IgD-negative memory B cell (primary cell): ENCODE measurements around the gene SLC25A44. TPM values are rescaled to one million over a fixed set of nuclear protein-coding genes. Genes with fewer than 3 reads are reported as not detected.
"Not testable (repeated sequence)": the region's sequence is repeated elsewhere in the genome, so short reads cannot be mapped to it uniquely, and the experiment has no call there.

Experiments
- H3K27ac Mint-ChIP-seq, 3 donors: one replicate each; pipeline ENCODE4 v1.8.0; 2020 to 2022; ENCODE audit warnings: mild to moderate bottlenecking in 3 of 3, mixed read lengths in 3 of 3, moderate library complexity in 1 of 3
- H3K27me3 Mint-ChIP-seq: one replicate; pipeline ENCODE4 v1.8.0; 2021; ENCODE audit warnings: mixed read lengths
- H3K36me3 Mint-ChIP-seq: one replicate; pipeline ENCODE4 v1.8.0; 2020; ENCODE audit warnings: mild to moderate bottlenecking, mixed read lengths
- H3K4me1 Mint-ChIP-seq, 3 donors: one replicate each; pipeline ENCODE4 v1.8.0; 2020 to 2022; ENCODE audit warnings: mixed read lengths in 3 of 3, mild to moderate bottlenecking in 1 of 3
- H3K4me3 Mint-ChIP-seq, 4 donors: one replicate each; pipeline ENCODE4 v1.8.0; 2020 to 2022; ENCODE audit warnings: mild to moderate bottlenecking in 4 of 4, mixed read lengths in 4 of 4, moderate library complexity in 3 of 4
- H3K9me3 Mint-ChIP-seq, 3 donors: one replicate each; pipeline ENCODE4 v1.8.0; 2020 to 2021; ENCODE audit warnings: mixed read lengths in 3 of 3, mild to moderate bottlenecking in 1 of 3
- polyA plus RNA-seq: library from polyadenylated mRNA; unstranded; fragments of 300-500 nt; fragmentation: Illumina TruSeq; gene quantifications from one replicate; pipeline ENCODE4 v1.2.3, GENCODE V29; 2021

The SLC25A44 gene
- polyA plus RNA-seq, 1 donor from 2014 or later = 16.6 TPM

DNA sequence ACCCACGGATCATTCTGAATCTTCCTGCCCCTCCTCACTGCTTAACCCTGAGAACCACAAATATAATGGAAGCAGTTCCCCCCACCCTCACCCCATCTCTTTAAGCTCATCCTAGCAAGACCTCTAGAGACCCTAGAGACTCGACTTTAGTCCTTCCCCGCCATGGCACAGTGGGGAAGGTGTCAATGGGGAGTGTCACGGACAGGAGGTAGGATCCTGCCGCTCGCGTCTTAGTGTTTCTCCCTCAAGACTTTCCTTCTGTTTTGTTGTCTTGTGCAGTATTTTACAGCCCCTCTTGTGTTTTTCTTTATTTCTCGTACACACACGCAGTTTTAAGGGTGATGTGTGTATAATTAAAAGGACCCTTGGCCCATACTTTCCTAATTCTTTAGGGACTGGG is 18.2 kb downstream of the SLC25A44 start:
- peak overlapping the region in 2 of 3 donors; percentile 99 for H3K27ac Mint-ChIP-seq
- peaks cover 6% of the 10 kb centered on the region for H3K36me3 Mint-ChIP-seq
- peak overlapping the region; percentile 94 to 99 (median 99) for H3K4me3 Mint-ChIP-seq
- H3K4me1 Mint-ChIP-seq = peaks cover 10 to 19% (median 11%) of the 10 kb centered on the region in 3 donors
- no peaks in the 10 kb centered on the region for H3K27me3 Mint-ChIP-seq
- no peaks in the 10 kb centered on the region for H3K9me3 Mint-ChIP-seq

- Mint-ChIP-seq H3K9me3 (no peaks in the 10 kb centered on the region), H3K4me1 (peaks cover 14 to 23% (median 15%) of the 10 kb centered on the region in 3 donors), H3K27ac (peak within 1 kb of the TSS; percentile 97 to 99 (median 99)), H3K36me3 (peaks cover 5% of the 10 kb centered on the region), H3K4me3 (peak within 1 kb of the TSS; percentile 94 to 99 (median 99)), H3K27me3 (no peaks in the 10 kb centered on the region)
These were observed 19.1 kb downstream of the SLC25A44 start, which contains the start of gene PMF1 for GRCh38 chr1:156212833-156213643. Gene PMF1 (plus strand): TSS chr1:156213007. CDS start chr1:156213016, 9 bp downstream.

GRCh38 chr1:156213644-156213966 is 19.7 kb downstream of the SLC25A44 start:
- Mint-ChIP-seq H3K4me1 (peaks cover 15 to 26% (median 18%) of the 10 kb centered on the region in 3 donors), H3K27ac (peak overlapping the region; percentile 97 to 99 (median 99)), H3K36me3 (peaks cover 8% of the 10 kb centered on the region), H3K9me3 (no peaks in the 10 kb centered on the region), H3K27me3 (no peaks in the 10 kb centered on the region), H3K4me3 (peak overlapping the region; percentile 94 to 99 (median 99))

GRCh38 chr1:156214024-156214748 is 20.3 kb downstream of the SLC25A44 start:
- Mint-ChIP-seq H3K27me3 (no peaks in the 10 kb centered on the region), H3K9me3 (no peaks in the 10 kb centered on the region), H3K36me3 (peaks cover 8% of the 10 kb centered on the region), H3K27ac (peak overlapping the region; percentile 59 to 97 (median 63)), H3K4me1 (peaks cover 16 to 26% (median 20%) of the 10 kb centered on the region in 3 donors), H3K4me3 (peak overlapping the region; percentile 64 to 91 (median 84))

- not testable (repeated sequence) for H3K27ac Mint-ChIP-seq, H3K9me3 Mint-ChIP-seq, H3K4me3 Mint-ChIP-seq, H3K27me3 Mint-ChIP-seq
- H3K36me3 Mint-ChIP-seq = peaks cover 15% of the 10 kb centered on the region
- H3K4me1 Mint-ChIP-seq = peaks cover 21 to 29% (median 26%) of the 10 kb centered on the region in 3 donors
These were observed 22.6 kb downstream of the SLC25A44 start for GRCh38 chr1:156216361-156217086.

DNA sequence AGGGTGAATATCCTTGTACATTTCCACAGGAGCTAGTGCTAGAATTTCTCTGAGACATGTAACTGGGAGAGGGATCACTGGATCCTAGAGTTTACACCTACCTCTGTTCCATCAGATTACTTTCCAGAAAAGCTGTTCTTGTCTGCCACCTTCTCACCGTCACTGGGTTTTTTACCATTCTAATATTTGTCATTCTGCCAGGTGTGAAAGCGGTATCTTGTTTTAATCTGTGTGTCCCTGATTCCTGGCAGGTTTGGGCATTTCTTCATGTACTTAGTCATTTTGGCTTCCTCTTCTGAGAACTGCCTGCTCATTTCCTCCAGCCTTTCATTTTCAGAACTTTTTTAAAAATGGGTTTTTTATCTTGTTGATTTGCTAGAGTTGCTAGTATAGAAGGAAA is 24.0 kb downstream of the SLC25A44 start:
- no peaks in the 10 kb centered on the region for H3K9me3 Mint-ChIP-seq
- peak overlapping the region in 3 of 4 donors; percentile 60 to 75 (median 65) for H3K4me3 Mint-ChIP-seq
- peaks cover 15% of the 10 kb centered on the region for H3K36me3 Mint-ChIP-seq
- peaks cover 18 to 24% (median 19%) of the 10 kb centered on the region in 3 donors for H3K4me1 Mint-ChIP-seq
- H3K27me3 Mint-ChIP-seq = no peaks in the 10 kb centered on the region
- peak overlapping the region in 2 of 3 donors; percentile 24 to 52 for H3K27ac Mint-ChIP-seq

DNA sequence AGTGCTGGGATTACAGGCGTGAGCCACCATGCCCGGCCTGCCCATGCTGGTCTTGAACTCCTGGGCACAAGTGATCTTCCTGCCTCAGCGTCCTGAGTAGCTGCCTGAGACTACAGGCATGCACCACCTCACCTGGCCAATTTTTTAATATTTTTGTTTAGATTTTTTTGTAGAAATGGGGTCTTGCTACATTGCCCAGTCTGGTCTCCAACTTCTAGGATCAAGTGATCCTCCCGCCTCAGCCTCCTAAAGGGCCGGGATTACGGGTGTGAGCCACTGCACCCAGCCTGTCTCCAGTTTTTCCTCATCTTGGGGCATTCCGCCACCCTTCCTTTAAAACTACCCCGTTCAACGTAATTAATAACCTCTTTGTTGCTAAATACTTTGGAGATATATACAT is 26.3 kb downstream of the SLC25A44 start:
- Mint-ChIP-seq H3K9me3 (no peaks in the 10 kb centered on the region), H3K4me3 (no peak overlapping the region), H3K36me3 (peaks cover 10% of the 10 kb centered on the region), H3K4me1 (peaks cover 7 to 19% (median 13%) of the 10 kb centered on the region in 3 donors), H3K27ac (no peak overlapping the region), H3K27me3 (no peaks in the 10 kb centered on the region)

DNA sequence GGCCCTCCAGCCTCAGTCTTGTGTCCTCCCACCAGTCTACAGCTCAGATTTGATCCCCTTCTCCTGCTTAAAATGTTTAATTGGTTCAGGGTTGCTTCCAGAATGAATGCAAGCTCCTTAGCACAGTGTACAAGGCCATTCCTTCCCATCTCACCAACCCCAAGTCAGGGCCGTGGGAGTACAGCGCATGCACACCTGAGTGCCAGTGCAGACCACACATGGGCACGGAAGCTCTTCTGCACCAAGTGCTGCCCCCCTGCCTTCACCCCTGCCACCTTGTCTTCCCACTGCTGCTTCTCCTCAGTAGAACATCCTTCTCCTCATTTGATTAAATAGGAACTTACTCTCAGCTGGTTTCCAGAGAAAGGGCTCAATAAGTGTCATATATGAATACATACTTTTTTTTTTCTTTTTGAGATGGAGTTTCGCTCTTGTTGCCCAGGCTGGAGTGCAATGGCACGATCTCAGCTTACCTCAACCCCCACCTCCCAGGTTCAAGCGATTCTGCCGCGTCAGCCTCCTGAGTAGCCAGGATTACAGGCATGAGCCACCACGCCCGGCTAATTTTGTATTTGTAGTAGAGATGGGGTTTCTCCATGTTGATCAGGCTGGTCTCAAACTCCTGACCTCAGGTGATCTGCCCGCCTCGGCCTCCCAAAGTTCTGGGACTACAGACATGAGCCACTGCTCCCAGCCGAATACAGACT is 28.2 kb downstream of the SLC25A44 start:
- H3K4me3 Mint-ChIP-seq = no peak overlapping the region
- H3K4me1 Mint-ChIP-seq = peaks cover 7 to 22% (median 15%) of the 10 kb centered on the region in 3 donors
- H3K9me3 Mint-ChIP-seq = no peaks in the 10 kb centered on the region
- H3K36me3 Mint-ChIP-seq = peaks cover 16% of the 10 kb centered on the region
- H3K27ac Mint-ChIP-seq = no peak overlapping the region
- no peaks in the 10 kb centered on the region for H3K27me3 Mint-ChIP-seq

DNA sequence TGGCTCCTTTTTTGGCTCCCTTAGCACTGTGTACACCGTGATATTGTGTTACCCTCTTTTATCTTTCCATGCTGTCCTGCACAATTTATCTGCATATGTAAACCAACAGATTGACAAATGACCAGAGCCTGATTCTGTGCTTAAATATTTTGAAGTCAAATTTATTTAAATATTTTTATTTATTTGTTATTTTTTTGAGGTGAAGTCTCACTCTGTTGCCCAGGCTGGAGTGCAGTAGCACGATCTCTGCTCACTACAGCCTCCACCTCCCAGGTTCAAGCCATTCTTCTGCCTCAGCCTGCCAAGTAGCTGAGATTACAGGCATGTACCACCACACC is 31.7 kb downstream of the SLC25A44 start:
- Mint-ChIP-seq H3K4me3 (no peak overlapping the region), H3K27me3 (no peaks in the 10 kb centered on the region), H3K4me1 (peaks cover 0 to 9% (median 8%) of the 10 kb centered on the region in 3 donors), H3K36me3 (peaks cover 8% of the 10 kb centered on the region), H3K27ac (peak overlapping the region in 2 of 3 donors; percentile 12 to 61), H3K9me3 (no peaks in the 10 kb centered on the region)

GRCh38 chr1:156226116-156226538 is 32.2 kb downstream of the SLC25A44 start:
- H3K4me3 Mint-ChIP-seq = no peak overlapping the region
- H3K27ac Mint-ChIP-seq = peak overlapping the region in 1 of 3 donors; percentile 69
- peaks cover 0 to 7% (median 7%) of the 10 kb centered on the region in 3 donors for H3K4me1 Mint-ChIP-seq
- no peaks in the 10 kb centered on the region for H3K27me3 Mint-ChIP-seq
- H3K9me3 Mint-ChIP-seq = no peaks in the 10 kb centered on the region
- H3K36me3 Mint-ChIP-seq = peaks cover 6% of the 10 kb centered on the region

DNA sequence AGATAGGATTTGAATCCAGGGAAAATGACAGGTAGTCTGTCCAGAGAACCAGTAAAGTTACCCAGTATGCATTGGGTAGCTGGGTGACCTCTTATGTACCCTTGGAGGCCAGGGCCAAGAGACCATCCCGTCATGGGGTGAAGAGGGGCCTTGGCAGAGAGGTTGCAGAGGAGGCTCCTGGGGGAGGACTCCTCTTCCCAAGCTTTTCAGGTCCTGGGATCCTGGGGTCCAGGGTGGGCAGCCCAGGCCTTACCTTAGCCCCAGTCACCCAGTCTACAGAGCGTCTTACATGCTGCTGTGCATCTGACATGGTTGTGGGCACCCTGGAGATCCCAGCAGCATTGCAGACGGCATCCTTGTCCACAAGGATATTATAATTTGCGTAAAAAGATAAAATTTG is 32.9 kb downstream of the SLC25A44 start:
- Mint-ChIP-seq H3K9me3 (no peaks in the 10 kb centered on the region), H3K4me1 (peaks cover 0 to 5% (median 3%) of the 10 kb centered on the region in 3 donors), H3K27ac (peak overlapping the region in 2 of 3 donors; percentile 69 to 73), H3K27me3 (no peaks in the 10 kb centered on the region), H3K36me3 (peaks cover 6% of the 10 kb centered on the region), H3K4me3 (peak overlapping the region in 1 of 4 donors; percentile 27)

DNA sequence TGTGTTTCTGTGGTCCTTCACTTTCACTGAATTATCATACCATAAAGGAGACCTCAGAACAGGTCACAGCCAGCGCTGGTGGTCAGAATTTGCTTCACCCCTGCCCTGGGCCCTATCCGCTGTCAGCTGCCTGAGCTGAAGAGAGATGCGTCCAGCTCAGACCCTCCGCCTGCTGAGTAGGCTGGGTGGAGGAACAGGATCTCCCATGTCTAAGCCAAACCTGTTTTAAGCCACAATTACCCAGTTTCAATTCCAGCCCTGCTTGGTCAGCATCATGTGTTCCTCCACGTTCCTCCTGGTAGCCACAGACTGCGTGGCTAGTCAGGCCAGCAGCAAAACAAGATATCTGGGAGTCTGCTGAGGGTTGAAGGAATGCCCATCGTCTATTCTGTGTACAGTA is 34.6 kb downstream of the SLC25A44 start:
- Mint-ChIP-seq H3K4me3 (peak overlapping the region in 1 of 4 donors; percentile 78), H3K36me3 (peaks cover 6% of the 10 kb centered on the region), H3K27me3 (no peaks in the 10 kb centered on the region), H3K27ac (no peak overlapping the region), H3K9me3 (no peaks in the 10 kb centered on the region), H3K4me1 (peaks cover 0 to 5% (median 3%) of the 10 kb centered on the region in 3 donors)

DNA sequence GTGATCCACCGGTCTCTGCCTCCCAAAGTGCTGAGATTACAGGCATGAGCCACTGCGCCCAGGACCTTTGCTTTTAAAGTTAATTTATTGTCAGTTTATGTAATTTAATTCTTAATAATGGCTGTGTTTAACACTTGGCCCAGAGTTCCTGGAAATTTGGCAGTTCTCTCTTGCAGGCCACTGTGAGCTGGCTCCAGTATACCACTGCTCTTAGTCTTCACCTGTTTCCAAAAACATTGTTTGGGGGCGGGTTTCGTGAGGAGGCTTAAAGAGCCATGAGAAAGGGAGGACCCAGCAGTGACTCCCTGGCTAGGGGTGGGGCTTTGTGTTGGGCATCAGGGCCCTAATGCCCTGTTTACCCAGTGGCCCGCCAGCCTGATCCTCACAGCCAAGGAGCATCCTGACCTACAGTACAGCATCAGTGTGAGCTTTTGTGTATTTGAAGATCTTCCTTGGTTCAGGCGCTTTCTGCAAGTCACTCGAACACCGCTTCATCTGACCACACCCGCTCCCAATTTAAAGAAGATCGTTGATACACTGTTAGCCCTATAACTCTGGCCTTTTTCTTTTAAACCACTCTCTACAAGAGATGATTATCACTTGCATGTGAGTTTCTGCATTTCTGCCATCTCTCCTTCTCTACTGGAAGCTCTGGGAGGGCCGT is 36.0 kb downstream of the SLC25A44 start:
- Mint-ChIP-seq H3K27ac (peak overlapping the region in 1 of 3 donors; percentile 19), H3K27me3 (no peaks in the 10 kb centered on the region), H3K9me3 (no peaks in the 10 kb centered on the region), H3K4me1 (peaks cover 0 to 5% (median 3%) of the 10 kb centered on the region in 3 donors), H3K4me3 (no peak overlapping the region), H3K36me3 (peaks cover 6% of the 10 kb centered on the region)

GRCh38 chr1:156230473-156230837 is 36.6 kb downstream of the SLC25A44 start:
- H3K36me3 Mint-ChIP-seq = peaks cover 5% of the 10 kb centered on the region
- no peaks in the 10 kb centered on the region for H3K27me3 Mint-ChIP-seq
- H3K4me3 Mint-ChIP-seq = no peak overlapping the region
- H3K4me1 Mint-ChIP-seq = peaks cover 0 to 3% (median 1%) of the 10 kb centered on the region in 3 donors
- H3K27ac Mint-ChIP-seq = peak overlapping the region in 1 of 3 donors; percentile 19
- H3K9me3 Mint-ChIP-seq = no peaks in the 10 kb centered on the region
